HFF-Myc (cell line): ENCODE measurements around the gene HEATR3.
A peak's percentile ranks its signal among the peaks of the same experiment; 100 is the strongest.

ENCODE experiments used
- DNase-seq: peaks from one replicate; pipeline ENCODE4 v3.0.0-alpha.2; 2011; ENCODE audit warnings: low read depth; ENCODE audit errors: extremely low read depth
- H3K4me3 ChIP-seq: replicated peaks from 2 replicates; pipeline ENCODE4 v1.5.1; 2011; ENCODE audit warnings: low read depth, mild to moderate bottlenecking, control low read depth, low read length
- CTCF ChIP-seq: IDR thresholded peaks from 2 replicates; pipeline ENCODE4 v1.5.1; 2012; ENCODE audit warnings: mild to moderate bottlenecking, low read depth, low read length, control low read depth; ENCODE audit errors: missing control alignments

Gene HEATR3

DNA sequence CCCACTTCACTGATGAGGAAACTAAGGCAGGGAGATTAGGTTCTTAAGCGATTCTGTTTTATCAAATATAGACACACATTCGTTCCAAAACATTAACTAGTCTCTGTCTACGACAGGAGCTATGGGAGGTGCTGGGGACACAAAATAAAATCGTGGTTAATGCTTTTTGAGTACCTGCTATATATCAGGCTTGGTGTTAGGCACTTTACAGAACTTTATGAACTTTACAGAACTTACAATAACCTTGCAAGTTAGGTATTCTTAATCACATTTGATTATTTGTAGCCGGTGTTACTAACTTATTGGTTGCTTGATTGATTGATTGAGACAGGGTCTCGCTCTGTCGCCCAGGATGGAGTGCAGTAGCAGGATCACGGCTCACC lies 538 bp upstream of the HEATR3 start:
- peak overlapping the region; percentile 90 for H3K4me3 ChIP-seq
- DNase-seq: no peak
- TF ChIP-seq CTCF: no peak

GRCh38 chr16:50066482-50067289 lies 916 bp downstream of the HEATR3 start:
- H3K4me3 ChIP-seq: peak overlapping the region; percentile 90
- no peak for TF ChIP-seq CTCF
- DNase-seq: no peak

GRCh38 chr16:50067290-50067853 lies 1.6 kb downstream of the HEATR3 start:
- peak overlapping the region; percentile 90 for H3K4me3 ChIP-seq
- TF ChIP-seq CTCF: peak; percentile 61
- DNase-seq: peak; percentile 48

DNA sequence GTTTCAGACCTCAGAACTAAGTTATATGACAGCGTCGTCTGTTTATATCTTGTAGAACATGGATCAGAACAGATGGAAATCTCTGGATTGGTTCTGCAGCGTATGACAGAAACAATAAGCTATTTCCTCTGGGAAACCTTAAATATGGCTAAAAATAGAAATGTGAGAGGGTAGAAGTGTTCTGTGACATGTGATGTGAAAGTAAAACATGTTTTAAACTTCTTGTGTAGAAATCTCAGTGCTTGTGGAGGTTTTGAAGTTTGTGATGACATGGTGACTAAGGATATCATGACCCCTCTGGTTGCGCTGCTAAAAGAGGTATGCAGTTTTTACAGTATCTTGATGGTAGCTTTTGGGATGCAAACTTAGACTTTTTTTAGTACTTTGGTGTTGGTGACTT lies 2.8 kb downstream of the HEATR3 start:
- TF ChIP-seq CTCF: no peak
- no peak overlapping the region for H3K4me3 ChIP-seq

GRCh38 chr16:50069060-50069459 lies 3.3 kb downstream of the HEATR3 start:
- no peak for TF ChIP-seq CTCF
- DNase-seq: no peak
- no peak overlapping the region for H3K4me3 ChIP-seq

More for the DNA sequence above, 2.8 kb downstream of the HEATR3 start:
- no peak for DNase-seq

DNA sequence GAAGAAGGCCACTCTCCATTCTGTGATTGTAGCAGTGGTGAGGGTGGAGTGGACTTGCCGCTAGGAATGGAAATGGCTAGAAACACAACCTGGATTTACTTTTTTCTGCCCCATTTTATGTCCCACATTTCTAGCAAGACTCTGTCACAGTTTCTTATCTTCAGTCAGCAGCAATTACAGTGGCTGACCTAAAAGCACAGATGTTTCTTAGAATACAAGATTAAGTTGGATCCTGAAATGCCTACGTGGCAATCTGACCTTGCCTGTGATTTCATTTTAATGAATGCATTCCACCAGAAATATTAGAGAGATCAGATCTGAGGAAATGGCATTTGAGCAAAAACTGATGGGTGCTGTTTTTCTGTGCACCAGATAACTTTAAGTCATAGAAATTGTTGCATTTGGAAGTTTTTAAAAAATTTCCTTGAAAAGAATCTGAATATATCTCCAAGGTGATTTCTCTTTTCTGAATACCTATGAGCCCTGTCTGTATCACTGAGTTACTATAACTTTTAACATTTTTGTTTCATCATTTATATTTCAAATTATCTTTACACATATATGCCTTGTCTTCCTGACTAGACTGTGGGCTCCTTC lies 5.4 kb downstream of the HEATR3 start:
- no peak overlapping the region for H3K4me3 ChIP-seq
- DNase-seq: no peak
- no peak for TF ChIP-seq CTCF
